ENCODE measurements around the gene UNC80.

GRCh38 chr2:209763106-209763505 lies 8.5 kb upstream of the UNC80 start:
- no peak for TF ChIP-seq CTCF (IDR thresholded peaks at IDR 0.05)
- no peak for TF ChIP-seq EZH2 (IDR thresholded peaks at IDR 0.05; ENCODE audit: borderline replicate concordance, insufficient read depth, low read depth, low read length, poor library complexity, severe bottlenecking)

Data from B cell (primary cell).